NT2/D1 (cell line): ENCODE measurements around the gene RBM28.

ENCODE experiments used
- SUZ12 ChIP-seq: IDR thresholded peaks from 2 replicates; pipeline ENCODE4 v1.6.1; 2011; ENCODE audit not compliant: insufficient read length, insufficient read depth; ENCODE audit errors: extremely low read depth
- YY1 ChIP-seq: IDR thresholded peaks from 2 replicates; pipeline ENCODE4 v1.6.1; 2011; ENCODE audit not compliant: insufficient read length, insufficient read depth
- ZNF274 ChIP-seq: IDR thresholded peaks from 2 replicates; pipeline ENCODE4 v1.6.1; 2011; ENCODE audit warnings: mild to moderate bottlenecking, low read depth, low read length

GRCh38 chr7:128389085-128389617 lies 45.4 kb upstream of the RBM28 start:
- TF ChIP-seq ZNF274 = no peak
- TF ChIP-seq YY1 = no peak
- TF ChIP-seq SUZ12 = no peak
